GM11168 (cell line): ENCODE data around the gene PTH2.

Experiments
- in situ Hi-C: fragments of 300-500 bp; cut with MboI; formaldehyde crosslinking; loops from one replicate; pipeline ENCODE4 v1.12.0; 2022; ENCODE audit warnings: low sequenced_read_pairs; ENCODE audit not compliant: unreplicated experiment

The PTH2 gene

GRCh38 chr19:49432141-49433073 lies 9.2 kb upstream of the PTH2 start:
- in situ Hi-C loops, result no loop called here

- in situ Hi-C loops, result no loop called here
These were observed 8.1 kb upstream of the PTH2 start for GRCh38 chr19:49431330-49431749.

- in situ Hi-C loops, result no loop called here
These were observed 7.6 kb upstream of the PTH2 start for GRCh38 chr19:49430678-49431329.

GRCh38 chr19:49430172-49430677 lies 7.0 kb upstream of the PTH2 start:
- in situ Hi-C loops, result no loop called here

- in situ Hi-C loops, result loop anchor here (5.0 kb wide), 1 partner anchor 36 kb away; no protein-coding TSS in a partner anchor
These were observed 5.6 kb upstream of the PTH2 start for GRCh38 chr19:49428547-49429451.

GRCh38 chr19:49427855-49428546 lies 4.8 kb upstream of the PTH2 start:
- in situ Hi-C loops, result loop anchor here (5.0 kb wide), 1 partner anchor 36 kb away; no protein-coding TSS in a partner anchor

GRCh38 chr19:49427339-49427738 lies 4.1 kb upstream of the PTH2 start:
- in situ Hi-C loops, result loop anchor here (5.0 kb wide), 1 partner anchor 35 kb away; no protein-coding TSS in a partner anchor

- in situ Hi-C loops, result loop anchor here (5.0 kb wide), 1 partner anchor 34 kb away; no protein-coding TSS in a partner anchor
These were observed 2.8 kb upstream of the PTH2 start for GRCh38 chr19:49425922-49426592.

- in situ Hi-C loops, result loop anchor here (5.0 kb wide), 1 partner anchor 33 kb away; no protein-coding TSS in a partner anchor
These were observed 1.9 kb upstream of the PTH2 start, which contains the start of gene GFY for GRCh38 chr19:49425178-49425577. GFY (plus strand) TSS chr19:49425388; CDS start chr19:49426431, 1,043 bp downstream.

GRCh38 chr19:49423985-49424303 lies 703 bp upstream of the PTH2 start:
- in situ Hi-C loops, result no loop called here

- in situ Hi-C loops, result no loop called here
These were observed 702 bp downstream of the PTH2 start for GRCh38 chr19:49422407-49423070.

- in situ Hi-C loops, result no loop called here
These were observed 1.4 kb downstream of the PTH2 start for GRCh38 chr19:49421878-49422202.

- in situ Hi-C loops, result no loop called here
These were observed 2.0 kb downstream of the PTH2 start for GRCh38 chr19:49421039-49421877.

- in situ Hi-C loops, result no loop called here
These were observed 3.0 kb downstream of the PTH2 start for GRCh38 chr19:49420227-49420626.

GRCh38 chr19:49419173-49419572 lies 4.1 kb downstream of the PTH2 start:
- in situ Hi-C loops, result no loop called here

GRCh38 chr19:49418511-49418910 lies 4.7 kb downstream of the PTH2 start:
- in situ Hi-C loops, result no loop called here

- in situ Hi-C loops, result no loop called here
These were observed 6.2 kb downstream of the PTH2 start for GRCh38 chr19:49417088-49417487.

- in situ Hi-C loops, result no loop called here
These were observed 7.4 kb downstream of the PTH2 start for GRCh38 chr19:49415810-49416200.
